Bronchial epithelial cell (primary cell): ENCODE measurements around the gene QSOX2. TPM values are rescaled to one million over a fixed set of nuclear protein-coding genes. Genes with fewer than 3 reads are reported as not detected.
A peak's percentile ranks its signal among the peaks of the same experiment; 100 is the strongest.

Experiments used
- DNase-seq: peaks from one replicate; pipeline ENCODE4 v3.0.0-alpha.2; 2010; ENCODE audit warnings: low read depth
- FAIRE-seq: peaks from 2 replicates; lab custom pipeline; 2011; peaks lifted over from hg19 to GRCh38; lab: Jason Lieb, UNC
- H3K27me3 ChIP-seq: 2 replicates; pipeline ENCODE4 v1.5.1; 2011; ENCODE audit warnings: low read length; ENCODE audit not compliant: control insufficient read depth, insufficient read depth
- H3K36me3 ChIP-seq: 2 replicates; pipeline ENCODE4 v1.5.1; 2011; ENCODE audit warnings: low read length; ENCODE audit not compliant: control insufficient read depth, insufficient read depth
- H3K4me3 ChIP-seq: 2 replicates; pipeline ENCODE4 v1.5.1; 2011; ENCODE audit warnings: mild to moderate bottlenecking, low read depth, low read length, control low read depth
- CTCF ChIP-seq: IDR thresholded peaks from 2 replicates; pipeline ENCODE4 v1.5.1; 2011; ENCODE audit warnings: mild to moderate bottlenecking, moderate library complexity, low read length, control low read depth, inconsistent platforms; ENCODE audit not compliant: insufficient read depth, severe bottlenecking
- total RNA-seq: library from RNA; depleted of rRNA; stranded (reverse); fragments of >200 nt; gene quantifications from 2 replicates; pipeline ENCODE4 v1.2.1, GENCODE V29; 2014

The QSOX2 gene
- total RNA-seq, 1 donor from 2014 or later, result 12.1 TPM

- Histone ChIP-seq H3K27me3 (no peaks in the 10 kb centered on the region), H3K4me3 (no peak overlapping the region), H3K36me3 (peaks cover 11% of the 10 kb centered on the region)
- DNase-seq, result no peak
- no peak for FAIRE-seq
- TF ChIP-seq CTCF, result no peak
These were observed 13.9 kb downstream of the QSOX2 start for GRCh38 chr9:136231478-136232297.

- DNase-seq, result no peak
- Histone ChIP-seq H3K36me3 (peaks cover 12% of the 10 kb centered on the region), H3K4me3 (no peak overlapping the region), H3K27me3 (no peaks in the 10 kb centered on the region)
- FAIRE-seq, result no peak
- no peak for TF ChIP-seq CTCF
These were observed 14.8 kb downstream of the QSOX2 start for GRCh38 chr9:136230773-136231172.

GRCh38 chr9:136230365-136230764 lies 15.2 kb downstream of the QSOX2 start:
- no peak for TF ChIP-seq CTCF
- Histone ChIP-seq H3K36me3 (peaks cover 10% of the 10 kb centered on the region), H3K4me3 (no peak overlapping the region), H3K27me3 (no peaks in the 10 kb centered on the region)
- DNase-seq, result no peak
- no peak for FAIRE-seq

- DNase-seq (no peak), FAIRE-seq (no peak)
- Histone ChIP-seq H3K4me3 (no peak overlapping the region), H3K36me3 (peaks cover 5% of the 10 kb centered on the region), H3K27me3 (no peaks in the 10 kb centered on the region)
- no peak for TF ChIP-seq CTCF
These were observed 16.2 kb downstream of the QSOX2 start for GRCh38 chr9:136229096-136230065.

- TF ChIP-seq CTCF, result no peak
- Histone ChIP-seq H3K27me3 (no peaks in the 10 kb centered on the region), H3K36me3 (peaks cover 9% of the 10 kb centered on the region), H3K4me3 (no peak overlapping the region)
- FAIRE-seq (peak; percentile 52), DNase-seq (peak; percentile 94)
These were observed 17.3 kb downstream of the QSOX2 start for GRCh38 chr9:136228107-136228875.
